ENCODE measurements around the gene KIRREL3.

Gene KIRREL3

GRCh38 chr11:126791991-126792390 lies 208.6 kb downstream of the KIRREL3 start:
- no peak for TF ChIP-seq CTCF (IDR thresholded peaks at IDR 0.05; ENCODE audit: low read depth, low read length, missing control alignments)
- H3K4me3 ChIP-seq (ENCODE audit: low read depth, low read length) = no peak overlapping the region
- no peak for DNase-seq (ENCODE audit: low read depth)

GRCh38 chr11:126791446-126791845 lies 209.1 kb downstream of the KIRREL3 start:
- TF ChIP-seq CTCF (IDR thresholded peaks at IDR 0.05; ENCODE audit: low read depth, low read length, missing control alignments) = no peak
- no peak for DNase-seq (ENCODE audit: low read depth)
- no peak overlapping the region for H3K4me3 ChIP-seq (ENCODE audit: low read depth, low read length)

GRCh38 chr11:126790550-126791081 lies 210.0 kb downstream of the KIRREL3 start:
- DNase-seq (ENCODE audit: low read depth) = no peak
- TF ChIP-seq CTCF (IDR thresholded peaks at IDR 0.05; ENCODE audit: low read depth, low read length, missing control alignments) = no peak
- no peak overlapping the region for H3K4me3 ChIP-seq (ENCODE audit: low read depth, low read length)

DNA sequence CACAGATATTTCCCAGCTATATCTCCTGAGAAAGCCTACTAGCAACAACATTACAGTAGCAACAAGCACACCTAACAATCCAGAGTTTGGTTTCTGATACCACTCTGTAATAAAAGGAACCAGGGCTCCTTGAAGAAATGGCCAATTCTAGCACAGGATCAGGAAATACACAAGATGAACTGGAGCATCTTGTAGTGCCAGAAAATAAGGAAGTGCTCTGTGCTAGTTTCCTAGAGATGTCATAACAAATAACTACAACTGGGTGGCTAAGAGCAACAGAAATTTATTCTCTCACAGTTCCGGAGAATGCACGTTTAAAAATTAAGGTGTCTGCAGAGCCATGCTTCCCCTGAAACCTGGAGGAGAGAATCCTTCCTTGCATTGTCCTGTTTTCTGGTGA lies 217.8 kb downstream of the KIRREL3 start:
- no peak for TF ChIP-seq CTCF (IDR thresholded peaks at IDR 0.05; ENCODE audit: low read depth, low read length, missing control alignments)
- no peak for DNase-seq (ENCODE audit: low read depth)

GRCh38 chr11:126781942-126782341 lies 218.6 kb downstream of the KIRREL3 start:
- H3K4me3 ChIP-seq (ENCODE audit: low read depth, low read length) = no peak overlapping the region
- no peak for DNase-seq (ENCODE audit: low read depth)
- no peak for TF ChIP-seq CTCF (IDR thresholded peaks at IDR 0.05; ENCODE audit: low read depth, low read length, missing control alignments)

More for the DNA sequence above, 217.8 kb downstream of the KIRREL3 start:
- no peak overlapping the region for H3K4me3 ChIP-seq (ENCODE audit: low read depth, low read length)

DNA sequence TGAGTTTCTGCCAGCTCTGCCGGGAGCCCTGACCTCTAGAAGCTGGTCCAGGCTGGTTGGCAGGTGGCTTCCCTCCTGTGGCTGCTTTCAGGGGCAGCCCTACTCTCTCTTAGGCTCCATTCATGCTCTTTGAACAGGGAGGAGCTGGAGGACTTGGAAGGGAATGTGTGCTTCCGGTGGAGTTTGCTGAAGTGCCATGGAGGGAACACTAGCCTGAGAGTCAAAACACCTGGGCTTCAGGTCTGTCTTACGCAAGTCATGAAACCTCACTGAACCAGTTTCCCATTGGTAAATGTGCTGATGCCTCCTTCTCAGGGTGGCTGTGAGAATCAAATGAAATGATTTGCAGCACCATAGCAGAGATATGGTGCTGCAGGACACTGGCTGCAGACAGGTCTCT lies 224.5 kb downstream of the KIRREL3 start:
- DNase-seq (ENCODE audit: low read depth) = no peak
- no peak overlapping the region for H3K4me3 ChIP-seq (ENCODE audit: low read depth, low read length)
- no peak for TF ChIP-seq CTCF (IDR thresholded peaks at IDR 0.05; ENCODE audit: low read depth, low read length, missing control alignments)

GRCh38 chr11:126772267-126772666 lies 228.3 kb downstream of the KIRREL3 start:
- no peak for DNase-seq (ENCODE audit: low read depth)
- no peak overlapping the region for H3K4me3 ChIP-seq (ENCODE audit: low read depth, low read length)
- TF ChIP-seq CTCF (IDR thresholded peaks at IDR 0.05; ENCODE audit: low read depth, low read length, missing control alignments) = no peak
